GM23338 (cell line): Measurements from ENCODE around the gene NTM. TPM values are rescaled to one million over a fixed set of nuclear protein-coding genes. Genes with fewer than 3 reads are reported as not detected.

Source experiments
- ATAC-seq: fragments of 200-7000 bp; cut with Tn5 transposase; 3 replicates; pipeline ENCODE4 v1.9.1; 2020
- DNase-seq: peaks from one replicate; pipeline ENCODE4 v3.0.0-alpha.2; 2015; ENCODE audit warnings: low spot score
- H2AFZ ChIP-seq: fragments of 200-600 bp; sonication (generic); 2 replicates; pipeline ENCODE4 v1.8.0; 2016; ENCODE audit warnings: antibody characterized with exemption, mild to moderate bottlenecking, moderate library complexity
- H3F3A ChIP-seq: fragments of 200-600 bp; sonication (generic); replicated peaks from 2 replicates; pipeline ENCODE4 v1.8.0; 2017; ENCODE audit warnings: antibody characterized with exemption, mixed run types, low read depth
- H3K27ac ChIP-seq: fragments of 200-600 bp; sonication (generic); 2 replicates; pipeline ENCODE4 v1.6.1; 2016; ENCODE audit warnings: low read depth
- H3K27me3 ChIP-seq: fragments of 200-600 bp; sonication (generic); 2 replicates; pipeline ENCODE4 v1.8.0; 2016; ENCODE audit warnings: mild to moderate bottlenecking, mixed run types, moderate library complexity; ENCODE audit not compliant: insufficient read depth
- H3K36me3 ChIP-seq: fragments of 200-600 bp; sonication (generic); 2 replicates; pipeline ENCODE4 v1.8.0; 2016; ENCODE audit warnings: mild to moderate bottlenecking; ENCODE audit not compliant: insufficient read depth
- H3K4me1 ChIP-seq: fragments of 200-600 bp; sonication (generic); 2 replicates; pipeline ENCODE4 v1.8.0; 2016; ENCODE audit warnings: mild to moderate bottlenecking, moderate library complexity; ENCODE audit not compliant: insufficient read depth
- H3K4me2 ChIP-seq: fragments of 200-600 bp; sonication (generic); 2 replicates; pipeline ENCODE4 v1.7.1; 2017; ENCODE audit warnings: mixed run types
- H3K4me3 ChIP-seq: fragments of 200-600 bp; sonication (generic); 2 replicates; pipeline ENCODE4 v1.6.1; 2016; ENCODE audit warnings: mixed run types
- H3K79me2 ChIP-seq: fragments of 200-600 bp; sonication (generic); replicated peaks from 2 replicates; pipeline ENCODE4 v1.8.0; 2017; ENCODE audit warnings: mild to moderate bottlenecking; ENCODE audit not compliant: insufficient read depth
- H3K9me2 ChIP-seq: fragments of 200-600 bp; sonication (generic); 2 replicates; pipeline ENCODE4 v1.8.0; 2017; ENCODE audit not compliant: insufficient read depth
- H4K20me1 ChIP-seq: fragments of 200-600 bp; sonication (generic); replicated peaks from 2 replicates; pipeline ENCODE4 v1.8.0; 2017; ENCODE audit warnings: mild to moderate bottlenecking; ENCODE audit not compliant: insufficient read depth
- H3K27ac Mint-ChIP-seq: 2 replicates; pipeline ENCODE4 v1.8.0; 2020; ENCODE audit warnings: inconsistent platforms, mild to moderate bottlenecking, moderate library complexity, mixed read lengths
- H3K27me3 Mint-ChIP-seq: 3 replicates; pipeline ENCODE4 v1.8.0; 2022; ENCODE audit warnings: low read depth, mild to moderate bottlenecking, moderate library complexity, mixed read lengths, inconsistent platforms; ENCODE audit not compliant: insufficient read depth, poor library complexity
- H3K36me3 Mint-ChIP-seq: 3 replicates; pipeline ENCODE4 v1.8.0; 2021; ENCODE audit warnings: low read depth, mild to moderate bottlenecking, inconsistent platforms, moderate library complexity, mixed read lengths
- H3K4me1 Mint-ChIP-seq: 3 replicates; pipeline ENCODE4 v1.8.0; 2020; ENCODE audit warnings: mild to moderate bottlenecking, inconsistent platforms, mixed read lengths
- H3K4me3 Mint-ChIP-seq: 3 replicates; pipeline ENCODE4 v1.8.0; 2021; ENCODE audit warnings: moderate library complexity, mild to moderate bottlenecking, inconsistent platforms, mixed read lengths
- H3K9me3 Mint-ChIP-seq: 3 replicates; pipeline ENCODE4 v1.8.0; 2020; ENCODE audit warnings: moderate library complexity, mild to moderate bottlenecking, inconsistent platforms, mixed read lengths
- CREB1 ChIP-seq: fragments of 250-450 bp; sonication (Bioruptor Pico); IDR thresholded peaks from 2 replicates; pipeline ENCODE4 v1.5.0; 2020; ENCODE audit warnings: low read depth, mild to moderate bottlenecking, moderate library complexity
- ETS1 ChIP-seq: IDR thresholded peaks from 2 replicates; pipeline ENCODE4 v1.6.1; 2016; ENCODE audit warnings: antibody characterized with exemption
- EZH2 ChIP-seq: fragments of 200-600 bp; sonication (generic); IDR thresholded peaks from one replicate; pipeline ENCODE4 v1.8.0; 2017; ENCODE audit warnings: antibody characterized with exemption, mild to moderate bottlenecking, low read depth; ENCODE audit not compliant: unreplicated experiment
- JUNB ChIP-seq: IDR thresholded peaks from one replicate; pipeline ENCODE4 v1.6.1; 2016; ENCODE audit warnings: antibody characterized with exemption; ENCODE audit not compliant: unreplicated experiment
- POLR2AphosphoS5 ChIP-seq: IDR thresholded peaks from 2 replicates; pipeline ENCODE4 v1.6.1; 2016; ENCODE audit warnings: antibody characterized with exemption, low read depth
- REST ChIP-seq: IDR thresholded peaks from one replicate; pipeline ENCODE4 v1.6.1; 2018; ENCODE audit warnings: antibody characterized with exemption; ENCODE audit not compliant: unreplicated experiment
- ZNF114 ChIP-seq: fragments of 250-450 bp; sonication (Bioruptor Pico); IDR thresholded peaks from 2 replicates; pipeline ENCODE4 v1.5.0; 2020; ENCODE audit warnings: mild to moderate bottlenecking, moderate library complexity
- ZNF331 ChIP-seq: fragments of 250-450 bp; sonication (Bioruptor Pico); IDR thresholded peaks from 2 replicates; pipeline ENCODE4 v1.5.0; 2020; ENCODE audit warnings: low read depth, mild to moderate bottlenecking, moderate library complexity
- polyA plus RNA-seq: library from polyadenylated mRNA; unstranded; fragments of >200 nt; fragmentation: Nextera tagmentation; extraction: Ambion mirVana; gene quantifications from 2 replicates; pipeline ENCODE4 v1.2.1, GENCODE V29; 2016
- total RNA-seq: library from RNA; depleted of rRNA; stranded (reverse); fragments of >200 nt; shearing (Covaris generic); gene quantifications from 2 replicates; pipeline ENCODE4 v1.2.3, GENCODE V29; 2014
- TF ChIP-seq, protein P1 (sequence below): fragments of 250-450 bp; sonication (Bioruptor Pico); IDR thresholded peaks from 2 replicates; pipeline ENCODE4 v1.5.0; 2020; ENCODE audit warnings: mild to moderate bottlenecking, moderate library complexity
- TF ChIP-seq, protein P2 (sequence below), 2 experiments: fragments of 200-600 bp in 1 of 2; sonication (generic) in 1 of 2; conservative IDR thresholded peaks; 2 replicates each; pipeline versions ENCODE4 v1.5.1 to v1.6.1; 2016 to 2017; ENCODE audit warnings: antibody characterized with exemption in 2 of 2, low read depth in 2 of 2, mild to moderate bottlenecking in 2 of 2, moderate library complexity in 1 of 2

NTM gene
- total and polyA plus RNA-seq, 2 experiments from 2014 or later, result 10.6 to 14.6 TPM

GRCh38 chr11:131656179-131656838, 285.9 kb downstream of the NTM start:
- peak overlapping the region; percentile 29; the same call in 1 of the 2 replicates for H3K4me2 ChIP-seq
- H3K4me3 ChIP-seq, result no peak overlapping the region

More at GRCh38 chr11:131656179-131656838, 285.9 kb downstream of the NTM start:
- ATAC-seq (peak; percentile 70), DNase-seq (peak; percentile 72)
- H3K79me2 ChIP-seq, result no peaks in the 10 kb centered on the region
- H3K9me2 ChIP-seq, result no peaks in the 10 kb centered on the region
- H2AFZ ChIP-seq, result peak overlapping the region; percentile 35
- H3K36me3 ChIP-seq, result no peaks in the 10 kb centered on the region; the same call in 1 of the 2 replicates
- peak overlapping the region; percentile 67; the same call in 1 of the 2 replicates for H3K27ac ChIP-seq
- H3K4me1 ChIP-seq, result peaks cover 59% of the 10 kb centered on the region
- Mint-ChIP-seq H3K36me3 (no peaks in the 10 kb centered on the region), H3K27ac (peak overlapping the region; percentile 74; the same call in 1 of the 2 replicates), H3K27me3 (peaks cover 9% of the 10 kb centered on the region), H3K4me1 (peaks cover 89% of the 10 kb centered on the region), H3K4me3 (peak overlapping the region; percentile 55; the same call in 2 of the 3 replicates), H3K9me3 (no peaks in the 10 kb centered on the region; the same call in 2 of the 3 replicates)
- H4K20me1 ChIP-seq, result no peaks in the 10 kb centered on the region
- TF ChIP-seq CREB1, result no peak
- TF ChIP-seq ZNF114 (CRISPR knock-in tag), result no peak
- TF ChIP-seq, protein P1, sequence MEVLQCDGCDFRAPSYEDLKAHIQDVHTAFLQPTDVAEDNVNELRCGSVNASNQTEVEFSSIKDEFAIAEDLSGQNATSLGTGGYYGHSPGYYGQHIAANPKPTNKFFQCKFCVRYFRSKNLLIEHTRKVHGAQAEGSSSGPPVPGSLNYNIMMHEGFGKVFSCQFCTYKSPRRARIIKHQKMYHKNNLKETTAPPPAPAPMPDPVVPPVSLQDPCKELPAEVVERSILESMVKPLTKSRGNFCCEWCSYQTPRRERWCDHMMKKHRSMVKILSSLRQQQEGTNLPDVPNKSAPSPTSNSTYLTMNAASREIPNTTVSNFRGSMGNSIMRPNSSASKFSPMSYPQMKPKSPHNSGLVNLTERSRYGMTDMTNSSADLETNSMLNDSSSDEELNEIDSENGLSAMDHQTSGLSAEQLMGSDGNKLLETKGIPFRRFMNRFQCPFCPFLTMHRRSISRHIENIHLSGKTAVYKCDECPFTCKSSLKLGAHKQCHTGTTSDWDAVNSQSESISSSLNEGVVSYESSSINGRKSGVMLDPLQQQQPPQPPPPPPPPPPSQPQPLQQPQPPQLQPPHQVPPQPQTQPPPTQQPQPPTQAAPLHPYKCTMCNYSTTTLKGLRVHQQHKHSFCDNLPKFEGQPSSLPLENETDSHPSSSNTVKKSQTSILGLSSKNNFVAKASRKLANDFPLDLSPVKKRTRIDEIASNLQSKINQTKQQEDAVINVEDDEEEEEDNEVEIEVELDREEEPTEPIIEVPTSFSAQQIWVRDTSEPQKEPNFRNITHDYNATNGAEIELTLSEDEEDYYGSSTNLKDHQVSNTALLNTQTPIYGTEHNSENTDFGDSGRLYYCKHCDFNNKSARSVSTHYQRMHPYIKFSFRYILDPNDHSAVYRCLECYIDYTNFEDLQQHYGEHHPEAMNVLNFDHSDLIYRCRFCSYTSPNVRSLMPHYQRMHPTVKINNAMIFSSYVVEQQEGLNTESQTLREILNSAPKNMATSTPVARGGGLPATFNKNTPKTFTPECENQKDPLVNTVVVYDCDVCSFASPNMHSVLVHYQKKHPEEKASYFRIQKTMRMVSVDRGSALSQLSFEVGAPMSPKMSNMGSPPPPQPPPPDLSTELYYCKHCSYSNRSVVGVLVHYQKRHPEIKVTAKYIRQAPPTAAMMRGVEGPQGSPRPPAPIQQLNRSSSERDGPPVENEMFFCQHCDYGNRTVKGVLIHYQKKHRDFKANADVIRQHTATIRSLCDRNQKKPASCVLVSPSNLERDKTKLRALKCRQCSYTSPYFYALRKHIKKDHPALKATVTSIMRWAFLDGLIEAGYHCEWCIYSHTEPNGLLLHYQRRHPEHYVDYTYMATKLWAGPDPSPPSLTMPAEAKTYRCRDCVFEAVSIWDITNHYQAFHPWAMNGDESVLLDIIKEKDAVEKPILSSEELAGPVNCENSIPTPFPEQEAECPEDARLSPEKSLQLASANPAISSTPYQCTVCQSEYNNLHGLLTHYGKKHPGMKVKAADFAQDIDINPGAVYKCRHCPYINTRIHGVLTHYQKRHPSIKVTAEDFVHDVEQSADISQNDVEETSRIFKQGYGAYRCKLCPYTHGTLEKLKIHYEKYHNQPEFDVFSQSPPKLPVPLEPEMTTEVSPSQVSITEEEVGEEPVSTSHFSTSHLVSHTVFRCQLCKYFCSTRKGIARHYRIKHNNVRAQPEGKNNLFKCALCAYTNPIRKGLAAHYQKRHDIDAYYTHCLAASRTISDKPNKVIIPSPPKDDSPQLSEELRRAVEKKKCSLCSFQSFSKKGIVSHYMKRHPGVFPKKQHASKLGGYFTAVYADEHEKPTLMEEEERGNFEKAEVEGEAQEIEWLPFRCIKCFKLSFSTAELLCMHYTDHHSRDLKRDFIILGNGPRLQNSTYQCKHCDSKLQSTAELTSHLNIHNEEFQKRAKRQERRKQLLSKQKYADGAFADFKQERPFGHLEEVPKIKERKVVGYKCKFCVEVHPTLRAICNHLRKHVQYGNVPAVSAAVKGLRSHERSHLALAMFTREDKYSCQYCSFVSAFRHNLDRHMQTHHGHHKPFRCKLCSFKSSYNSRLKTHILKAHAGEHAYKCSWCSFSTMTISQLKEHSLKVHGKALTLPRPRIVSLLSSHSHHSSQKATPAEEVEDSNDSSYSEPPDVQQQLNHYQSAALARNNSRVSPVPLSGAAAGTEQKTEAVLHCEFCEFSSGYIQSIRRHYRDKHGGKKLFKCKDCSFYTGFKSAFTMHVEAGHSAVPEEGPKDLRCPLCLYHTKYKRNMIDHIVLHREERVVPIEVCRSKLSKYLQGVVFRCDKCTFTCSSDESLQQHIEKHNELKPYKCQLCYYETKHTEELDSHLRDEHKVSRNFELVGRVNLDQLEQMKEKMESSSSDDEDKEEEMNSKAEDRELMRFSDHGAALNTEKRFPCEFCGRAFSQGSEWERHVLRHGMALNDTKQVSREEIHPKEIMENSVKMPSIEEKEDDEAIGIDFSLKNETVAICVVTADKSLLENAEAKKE (CRISPR knock-in tag), result no peak
- TF ChIP-seq POLR2AphosphoS5, result no peak
- TF ChIP-seq REST, result no peak
- no peak for TF ChIP-seq ZNF331 (CRISPR knock-in tag)
- TF ChIP-seq, protein P2, sequence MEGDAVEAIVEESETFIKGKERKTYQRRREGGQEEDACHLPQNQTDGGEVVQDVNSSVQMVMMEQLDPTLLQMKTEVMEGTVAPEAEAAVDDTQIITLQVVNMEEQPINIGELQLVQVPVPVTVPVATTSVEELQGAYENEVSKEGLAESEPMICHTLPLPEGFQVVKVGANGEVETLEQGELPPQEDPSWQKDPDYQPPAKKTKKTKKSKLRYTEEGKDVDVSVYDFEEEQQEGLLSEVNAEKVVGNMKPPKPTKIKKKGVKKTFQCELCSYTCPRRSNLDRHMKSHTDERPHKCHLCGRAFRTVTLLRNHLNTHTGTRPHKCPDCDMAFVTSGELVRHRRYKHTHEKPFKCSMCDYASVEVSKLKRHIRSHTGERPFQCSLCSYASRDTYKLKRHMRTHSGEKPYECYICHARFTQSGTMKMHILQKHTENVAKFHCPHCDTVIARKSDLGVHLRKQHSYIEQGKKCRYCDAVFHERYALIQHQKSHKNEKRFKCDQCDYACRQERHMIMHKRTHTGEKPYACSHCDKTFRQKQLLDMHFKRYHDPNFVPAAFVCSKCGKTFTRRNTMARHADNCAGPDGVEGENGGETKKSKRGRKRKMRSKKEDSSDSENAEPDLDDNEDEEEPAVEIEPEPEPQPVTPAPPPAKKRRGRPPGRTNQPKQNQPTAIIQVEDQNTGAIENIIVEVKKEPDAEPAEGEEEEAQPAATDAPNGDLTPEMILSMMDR (conservative IDR thresholded peaks at IDR 0.05; ENCODE audit: low read depth in 2 of 2), result no peak
- TF ChIP-seq ETS1, result no peak
- no peak for TF ChIP-seq EZH2
- TF ChIP-seq JUNB, result no peak
- no peaks in the 10 kb centered on the region for H3K27me3 ChIP-seq
- no peaks in the 10 kb centered on the region for H3F3A ChIP-seq
